Colonic mucosa (tissue), 4 donors: ENCODE data around the gene POLR1E. TPM values are rescaled to one million over a fixed set of nuclear protein-coding genes. Genes with fewer than 3 reads are reported as not detected.
"Not testable (repeated sequence)": the region's sequence is repeated elsewhere in the genome, so short reads cannot be mapped to it uniquely, and the experiment has no call there.

ENCODE experiments used
- DNase-seq: peaks from one replicate; pipeline ENCODE4 v3.0.0-alpha.2; 2020
- H3K27ac ChIP-seq: fragments of 200-600 bp; one replicate; pipeline ENCODE4 v1.8.0; 2021
- H3K27me3 ChIP-seq: fragments of 200-600 bp; one replicate; pipeline ENCODE4 v1.8.0; 2021
- H3K36me3 ChIP-seq: fragments of 200-600 bp; one replicate; pipeline ENCODE4 v1.8.0; 2021
- H3K4me1 ChIP-seq: fragments of 200-600 bp; one replicate; pipeline ENCODE4 v1.8.0; 2021; ENCODE audit warnings: mild to moderate bottlenecking
- H3K4me3 ChIP-seq: fragments of 200-600 bp; one replicate; pipeline ENCODE4 v1.8.0; 2021
- H3K9ac ChIP-seq, 2 donors: one replicate each; pipeline ENCODE4 v1.7.0; 2013; ENCODE audit warnings: control low read depth in 2 of 2, low read depth in 2 of 2, low read length in 2 of 2
- H3K9me3 ChIP-seq: fragments of 200-600 bp; one replicate; pipeline ENCODE4 v1.8.0; 2021
- CTCF ChIP-seq: fragments of 200-600 bp; IDR thresholded peaks from one replicate; pipeline ENCODE4 v1.8.0; 2022; ENCODE audit warnings: antibody characterized with exemption, mild to moderate bottlenecking
- intact Hi-C: fragments of 100-400 bp; cut with DNase I; formaldehyde crosslinking; loops from one replicate; pipeline ENCODE4 v1.14.1; 2022
- total RNA-seq, 2 donors: library from RNA; stranded (reverse); fragmentation: NEBNext Ultra II Directional in 1 of 2; extraction: Animal tissue kit (Norgen Biotek cat#: 25700) in 1 of 2; gene quantifications; one replicate each; pipeline ENCODE4 v1.2.1, GENCODE V29; 2021
- donor health status: healthy.
- donor health status: DM: no; HTN: no; CAD: no.
- donor health status: DM: no; HTN: no; CAD: no.

The POLR1E gene
- total RNA-seq, 2 donors from 2014 or later, result 10.8 to 19.3 TPM

- Histone ChIP-seq H3K9ac (no peak overlapping the region), H3K9me3 (no peaks in the 10 kb centered on the region), H3K4me3 (no peak overlapping the region), H3K27me3 (no peaks in the 10 kb centered on the region), H3K4me1 (no peaks in the 10 kb centered on the region), H3K27ac (no peak overlapping the region), H3K36me3 (no peaks in the 10 kb centered on the region)
- intact Hi-C loops, result no loop called here
- TF ChIP-seq CTCF, result no peak
- no peak for DNase-seq
Measured at GRCh38 chr9:37511016-37512010, 25.6 kb downstream of the POLR1E start.

DNA sequence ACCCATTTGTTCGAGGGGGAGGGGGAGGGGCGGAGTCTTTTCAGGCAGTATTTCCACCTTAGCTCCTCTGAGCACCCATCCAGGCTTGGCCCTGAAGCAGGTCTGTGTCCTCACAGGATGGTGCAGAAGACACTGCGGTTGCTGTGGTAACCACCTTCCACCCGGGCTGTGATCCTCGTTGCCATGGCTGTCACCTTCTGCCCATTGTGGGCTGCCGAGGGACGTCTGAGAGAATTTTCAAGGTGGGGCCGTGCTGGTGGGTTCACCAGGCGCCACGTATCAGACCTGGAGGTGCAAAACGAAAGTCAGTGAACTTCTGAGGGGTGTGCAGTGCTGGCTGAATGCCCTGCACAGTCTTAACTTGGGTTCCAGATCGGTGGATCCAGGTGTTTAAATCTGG, 26.7 kb downstream of the POLR1E start:
- Histone ChIP-seq H3K4me3 (no peak overlapping the region), H3K27me3 (no peaks in the 10 kb centered on the region), H3K9ac (no peak overlapping the region), H3K9me3 (no peaks in the 10 kb centered on the region), H3K36me3 (no peaks in the 10 kb centered on the region), H3K4me1 (no peaks in the 10 kb centered on the region), H3K27ac (no peak overlapping the region)
- DNase-seq, result no peak
- TF ChIP-seq CTCF, result no peak
- intact Hi-C loops, result no loop called here

GRCh38 chr9:37514415-37514814, 28.7 kb downstream of the POLR1E start:
- H3K9ac ChIP-seq, H3K27me3 ChIP-seq, H3K27ac ChIP-seq, H3K36me3 ChIP-seq, DNase-seq, H3K9me3 ChIP-seq, H3K4me3 ChIP-seq, H3K4me1 ChIP-seq, intact Hi-C loops: not testable (repeated sequence)

GRCh38 chr9:37514999-37515398, 29.3 kb downstream of the POLR1E start:
- intact Hi-C loops, result no loop called here
- peak; percentile 24 for DNase-seq

DNA sequence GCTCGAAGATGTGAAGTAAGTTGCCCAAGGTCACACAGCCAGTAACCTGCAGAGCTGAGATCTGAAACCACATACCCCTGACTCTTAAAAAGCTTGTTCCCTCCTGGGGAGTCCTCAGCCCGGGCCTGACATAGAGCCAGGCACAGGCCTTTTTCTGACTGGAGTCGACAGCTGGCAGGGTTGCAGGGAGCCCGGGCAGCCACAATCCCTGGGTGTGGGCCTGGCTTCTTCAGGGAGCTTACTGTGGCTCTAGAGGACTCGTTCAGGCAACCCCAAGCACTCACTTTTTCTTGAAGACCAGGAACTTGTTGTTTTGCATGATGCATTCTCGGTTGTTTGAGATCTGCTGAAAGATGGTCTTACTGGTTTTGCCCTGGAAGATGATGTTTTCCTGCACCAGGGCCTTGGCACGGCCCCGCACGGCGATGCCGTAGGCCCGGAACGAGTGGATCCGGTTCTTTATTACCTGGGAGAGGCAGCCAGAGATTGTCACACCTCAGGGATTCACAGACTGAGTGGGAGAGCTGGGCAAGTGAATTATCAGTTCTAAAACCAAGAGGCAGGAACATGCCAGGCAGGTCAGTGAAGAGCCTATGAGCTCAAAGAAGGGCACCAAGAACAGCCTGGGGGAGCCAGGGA, 30.0 kb downstream of the POLR1E start:
- no peak overlapping the region for H3K9ac ChIP-seq
- DNase-seq, result no peak
- H3K4me1 ChIP-seq, result no peaks in the 10 kb centered on the region
- no peak overlapping the region for H3K27ac ChIP-seq
- intact Hi-C loops, result no loop called here
- no peak overlapping the region for H3K4me3 ChIP-seq
- no peak for TF ChIP-seq CTCF
- H3K36me3 ChIP-seq, result no peaks in the 10 kb centered on the region
- no peaks in the 10 kb centered on the region for H3K27me3 ChIP-seq
- H3K9me3 ChIP-seq, result no peaks in the 10 kb centered on the region

More at GRCh38 chr9:37514999-37515398, 29.3 kb downstream of the POLR1E start:
- Histone ChIP-seq H3K36me3 (no peaks in the 10 kb centered on the region), H3K4me3 (no peak overlapping the region), H3K9me3 (no peaks in the 10 kb centered on the region), H3K9ac (no peak overlapping the region), H3K4me1 (no peaks in the 10 kb centered on the region), H3K27ac (no peak overlapping the region), H3K27me3 (no peaks in the 10 kb centered on the region)
- TF ChIP-seq CTCF, result no peak
